GM19035 (cell line): ENCODE measurements around the gene FAF1.
"Not testable (repeated sequence)": the region's sequence is repeated elsewhere in the genome, so short reads cannot be mapped to it uniquely, and the experiment has no call there.

ENCODE experiments used
- ATAC-seq: cut with Tn5 transposase; IDR thresholded peaks from one replicate; pipeline ENCODE4 v1.9.1; 2021; ENCODE audit not compliant: unreplicated experiment

The FAF1 gene

DNA sequence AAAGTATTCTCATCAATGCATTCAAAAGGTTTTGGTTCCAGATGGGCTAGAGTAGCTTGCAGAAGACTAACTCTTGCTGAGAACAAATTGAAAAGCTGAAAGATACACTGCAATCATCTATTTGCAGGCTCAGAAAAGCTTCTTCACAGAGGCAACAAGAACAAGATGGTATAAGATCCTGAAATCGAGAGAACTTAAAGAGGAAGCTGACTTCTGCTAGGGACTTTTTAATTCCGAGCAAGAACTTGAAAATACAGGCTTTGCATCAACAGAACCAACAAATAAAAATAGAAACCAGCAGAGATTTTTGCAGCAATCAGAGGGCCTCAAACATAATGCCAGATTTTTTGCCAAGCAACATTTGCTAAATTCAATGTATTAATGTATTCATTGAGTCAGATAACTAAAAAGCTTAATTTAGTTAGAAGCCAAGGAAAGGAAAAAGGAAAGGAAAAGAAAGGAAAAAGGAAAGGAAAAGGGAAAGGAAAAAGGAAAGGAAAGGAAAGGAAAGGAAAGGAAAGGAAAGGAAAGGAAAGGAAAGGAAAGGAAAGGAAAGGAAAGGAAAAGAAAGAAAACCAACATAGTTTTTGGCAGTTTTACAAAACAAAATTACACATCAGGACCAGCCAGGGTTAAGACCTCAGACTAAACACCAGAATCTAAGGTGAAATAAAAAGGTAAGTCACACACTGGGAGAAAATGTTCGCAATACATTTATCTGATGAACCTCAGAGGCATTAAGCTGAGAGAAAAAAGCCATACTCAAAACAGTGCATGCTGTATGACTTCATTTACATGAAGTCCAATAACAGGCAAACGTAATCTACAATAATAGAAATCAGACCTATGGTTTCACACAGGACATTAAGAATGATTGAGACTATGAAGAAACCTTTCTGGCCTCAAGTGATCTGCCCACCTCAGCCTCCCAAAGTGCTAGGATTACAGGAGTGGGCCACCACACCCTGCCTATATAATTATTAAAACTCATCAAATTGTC lies 42.6 kb downstream of the FAF1 start:
- ATAC-seq: no peak

DNA sequence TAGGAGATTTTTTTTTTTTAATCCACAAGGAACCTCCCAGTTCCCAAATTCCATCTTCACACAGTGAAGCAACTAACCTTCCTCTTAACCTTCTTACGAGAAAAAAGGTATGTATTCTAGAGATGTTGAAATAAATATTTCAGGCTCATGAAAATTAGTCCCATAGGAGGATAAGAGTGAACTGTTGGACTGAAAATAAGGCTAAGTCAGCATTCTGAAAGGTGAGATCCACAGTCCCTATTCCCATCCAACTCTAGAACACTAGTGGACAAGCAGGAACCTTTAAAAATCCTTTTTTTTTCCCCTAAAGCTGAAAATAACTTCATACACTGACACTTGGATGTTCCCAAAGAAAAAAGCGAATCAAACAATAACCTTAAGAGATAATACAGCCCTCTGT lies 44.4 kb downstream of the FAF1 start:
- no peak for ATAC-seq

DNA sequence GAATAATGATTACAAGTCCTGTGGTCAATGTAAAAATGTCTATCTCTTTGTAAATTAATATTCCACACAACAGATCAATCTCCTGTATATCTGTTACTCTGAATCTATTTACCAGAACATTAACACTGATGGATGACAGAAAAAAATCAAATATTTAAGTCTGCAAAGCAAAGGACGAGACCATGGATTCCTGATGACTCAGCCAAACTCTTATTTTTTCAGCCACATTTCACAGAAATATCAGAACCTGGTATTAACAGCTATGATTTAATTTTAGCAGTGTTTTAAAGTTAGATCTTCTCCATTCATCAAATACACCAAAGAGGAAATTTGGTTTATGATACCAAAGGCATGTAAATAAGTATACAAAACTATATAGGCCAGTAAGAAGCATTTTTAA lies 46.1 kb downstream of the FAF1 start:
- ATAC-seq: no peak

DNA sequence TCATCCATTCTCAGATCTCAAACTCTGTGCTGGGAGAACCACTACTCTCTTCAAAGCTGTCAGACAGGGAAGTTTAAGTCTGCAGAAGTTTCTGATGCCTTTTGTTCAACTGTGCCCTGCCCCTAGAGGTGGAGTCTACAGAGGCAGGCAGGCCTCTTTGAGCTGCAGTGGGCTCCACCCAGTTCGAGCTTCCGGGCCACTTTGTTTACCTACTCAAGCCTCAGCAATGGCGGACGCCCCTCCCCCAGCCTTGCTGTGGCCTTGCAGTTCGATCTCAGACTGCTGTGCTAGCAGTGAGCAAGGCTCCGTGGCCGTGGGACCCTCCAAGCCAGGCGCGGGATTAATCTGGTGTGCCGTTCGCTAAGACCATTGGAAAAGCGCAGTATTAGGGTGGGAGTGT lies 49.7 kb downstream of the FAF1 start:
- not testable (repeated sequence) for ATAC-seq

DNA sequence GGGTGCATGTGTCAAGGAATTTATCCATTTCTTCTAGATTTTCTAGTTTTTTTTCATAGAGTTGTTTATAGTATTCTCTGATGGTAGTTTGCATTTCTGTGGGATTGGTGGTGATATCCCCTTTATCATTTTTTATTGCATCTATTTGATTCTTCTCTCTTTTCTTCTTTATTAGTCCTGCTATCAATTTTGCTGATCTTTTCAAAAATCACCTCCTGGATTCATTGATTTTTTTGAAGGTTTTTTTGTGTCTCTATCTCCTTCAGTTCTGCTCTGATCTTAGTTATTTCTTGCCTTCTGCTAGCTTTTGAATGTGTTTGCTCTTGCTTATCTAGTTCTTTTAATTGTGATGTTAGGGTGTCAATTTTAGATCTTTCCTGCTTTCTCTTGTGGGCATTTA lies 52.5 kb downstream of the FAF1 start:
- ATAC-seq: not testable (repeated sequence)

DNA sequence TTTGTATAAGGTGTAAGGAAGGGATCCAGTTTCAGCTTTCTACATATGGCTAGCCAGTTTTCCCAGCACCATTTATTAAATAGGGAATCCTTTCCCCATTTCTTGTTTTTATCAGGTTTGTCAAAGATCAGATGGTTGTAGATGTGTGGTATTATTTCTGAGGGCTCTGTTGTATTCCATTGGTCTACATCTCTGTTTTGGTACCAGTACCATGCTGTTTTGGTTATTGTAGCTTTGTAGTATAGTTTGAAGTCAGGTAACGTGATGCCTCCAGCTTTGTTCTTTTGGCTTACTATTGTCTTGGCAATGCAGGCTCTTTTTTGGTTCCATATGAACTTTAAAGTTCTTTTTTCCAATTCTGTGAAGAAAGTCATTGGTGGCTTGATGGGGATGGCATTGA lies 54.0 kb downstream of the FAF1 start:
- not testable (repeated sequence) for ATAC-seq

DNA sequence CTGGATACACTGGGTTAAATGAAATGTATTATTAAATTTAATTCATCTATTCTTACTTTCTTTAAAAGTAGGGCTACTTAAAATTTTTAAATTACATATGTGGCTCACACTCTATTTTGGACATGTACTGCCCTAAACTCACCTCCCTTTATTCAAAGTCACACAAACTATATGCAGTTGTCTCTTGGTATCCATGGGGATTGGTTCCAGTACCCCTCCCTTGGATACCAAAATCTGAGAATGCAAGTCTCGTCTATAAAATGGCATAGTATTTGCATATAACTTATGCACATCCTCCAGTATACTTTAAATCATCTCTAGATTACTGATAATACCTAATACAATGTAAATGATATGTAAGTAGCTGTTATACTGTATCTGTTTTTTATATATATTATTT lies 57.6 kb downstream of the FAF1 start:
- no peak for ATAC-seq

DNA sequence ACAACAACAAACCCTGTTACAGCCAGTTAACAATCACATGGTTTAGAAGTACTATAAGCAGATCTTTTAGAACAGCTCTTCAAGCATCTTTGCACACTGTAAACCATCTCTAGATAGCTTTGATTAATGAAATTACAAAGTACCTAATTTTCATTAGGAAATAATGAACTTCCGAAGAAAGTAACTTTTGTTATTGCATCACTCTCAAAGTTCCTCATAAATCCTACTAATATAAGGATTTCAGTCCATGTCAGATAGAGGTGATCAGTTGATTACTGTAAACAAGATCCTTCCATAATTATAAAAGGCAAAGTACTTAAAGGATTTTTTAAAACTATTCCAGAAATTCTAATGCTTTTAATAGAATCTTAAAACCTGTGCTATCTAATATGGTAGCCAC lies 58.2 kb downstream of the FAF1 start:
- no peak for ATAC-seq

DNA sequence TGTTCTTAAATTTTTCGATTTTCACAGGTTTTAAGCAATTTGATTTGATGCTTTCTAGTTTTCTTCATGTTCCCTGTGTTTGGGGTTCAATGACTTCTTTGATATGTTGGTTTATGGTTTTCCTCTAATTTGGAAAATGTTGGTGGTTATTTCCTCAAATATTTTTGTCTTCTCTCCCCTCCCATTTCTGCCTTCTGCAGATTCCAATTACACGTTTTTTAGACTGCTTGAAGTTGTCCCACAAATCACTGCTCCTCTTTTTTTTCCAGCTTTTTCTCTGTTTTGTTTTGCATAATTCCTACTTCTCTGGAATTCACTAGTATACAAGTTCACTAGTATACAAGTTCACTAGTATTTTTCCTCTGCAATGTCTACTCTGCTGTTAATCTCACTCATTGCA lies 61.3 kb downstream of the FAF1 start:
- no peak for ATAC-seq

DNA sequence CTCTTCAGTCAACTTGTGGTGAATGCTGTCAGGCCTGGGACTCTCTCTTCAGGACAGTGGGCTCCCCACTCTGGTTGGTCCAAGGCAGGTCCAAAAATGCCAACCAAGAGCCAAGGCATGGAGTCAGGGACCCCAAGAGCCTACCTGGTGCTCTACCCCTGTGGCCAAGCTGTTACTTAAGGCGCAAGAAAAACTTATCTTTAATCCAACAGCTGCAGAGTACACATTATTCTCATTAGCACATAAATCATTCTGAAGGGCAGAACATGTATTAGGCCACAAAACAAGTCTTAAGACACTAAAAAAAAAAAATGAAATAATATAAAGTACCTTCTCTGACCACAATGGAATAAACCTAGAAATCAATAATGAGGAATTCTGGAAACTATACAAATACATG lies 65.7 kb downstream of the FAF1 start:
- no peak for ATAC-seq

DNA sequence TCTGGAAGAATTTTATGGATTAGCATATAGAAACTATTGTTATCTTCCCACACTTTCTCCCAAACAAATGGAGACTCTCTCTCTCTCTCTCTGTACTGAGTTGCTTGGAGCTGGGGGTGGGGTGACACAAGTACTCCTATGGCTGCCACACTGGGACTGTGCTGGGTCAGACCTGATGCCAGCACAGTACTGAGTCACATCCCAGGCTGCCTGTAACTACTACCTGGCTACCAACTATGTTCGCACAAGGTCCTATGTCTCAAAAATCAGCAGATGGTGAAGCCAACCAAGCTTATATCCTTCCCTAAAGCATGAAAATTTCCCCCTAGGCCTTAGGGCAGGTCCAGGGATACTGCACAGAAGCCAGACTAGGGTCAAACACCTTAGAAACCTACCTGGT lies 66.6 kb downstream of the FAF1 start:
- no peak for ATAC-seq

DNA sequence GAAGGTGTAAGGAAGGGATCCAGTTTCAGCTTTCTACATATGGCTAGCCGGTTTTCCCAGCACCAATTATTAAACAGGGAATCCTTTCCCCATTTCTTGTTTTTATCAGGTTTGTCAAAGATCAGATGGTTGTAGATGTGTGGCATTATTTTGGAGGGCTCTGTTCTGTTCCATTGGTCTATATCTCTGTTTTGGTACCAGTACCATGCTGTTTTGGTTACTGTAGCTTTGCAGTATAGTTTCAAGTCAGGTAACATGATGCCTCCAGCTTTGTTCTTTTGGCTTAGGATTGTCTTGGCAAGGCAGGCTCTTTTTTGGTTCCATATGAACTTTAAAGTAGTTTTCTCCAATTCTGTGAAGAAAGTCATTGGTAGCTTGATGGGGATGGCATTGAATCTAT lies 72.5 kb downstream of the FAF1 start:
- ATAC-seq: not testable (repeated sequence)

DNA sequence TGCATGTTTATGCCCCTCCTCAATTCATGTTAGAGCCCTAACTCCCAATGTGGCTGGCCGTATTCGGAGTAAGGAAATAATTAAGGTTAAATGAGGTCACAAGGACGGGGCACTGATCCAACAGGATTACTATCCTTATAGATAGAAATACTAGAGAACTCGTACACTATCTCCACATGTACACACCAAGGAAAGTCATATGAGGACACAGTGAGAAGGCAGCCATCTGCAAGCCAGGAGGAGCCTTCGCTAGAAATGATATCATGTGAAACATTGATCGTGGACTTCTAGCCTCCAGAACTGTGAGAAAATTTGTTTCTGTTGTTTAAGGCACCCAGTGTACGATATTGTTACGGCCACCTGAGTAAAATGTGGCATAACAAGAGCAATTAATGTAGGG lies 79.7 kb downstream of the FAF1 start:
- ATAC-seq: no peak

DNA sequence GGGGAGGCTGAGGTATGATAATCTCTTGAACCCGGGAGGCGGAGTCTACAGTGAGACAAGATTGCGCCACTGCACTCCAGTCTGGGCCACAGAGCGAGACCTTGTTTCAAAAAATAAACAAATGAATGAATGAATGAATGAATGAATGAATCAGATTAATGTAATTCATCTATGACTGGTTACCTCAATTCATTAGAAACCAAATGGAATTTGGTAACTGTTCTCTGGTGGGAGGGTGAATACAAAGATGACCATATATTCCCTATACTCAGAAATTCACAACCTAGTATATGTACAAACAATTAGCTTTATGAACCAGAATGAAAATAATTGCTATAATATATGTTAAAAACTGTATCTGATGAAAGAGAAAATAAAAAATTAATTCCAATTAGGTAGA lies 80.9 kb downstream of the FAF1 start:
- no peak for ATAC-seq

DNA sequence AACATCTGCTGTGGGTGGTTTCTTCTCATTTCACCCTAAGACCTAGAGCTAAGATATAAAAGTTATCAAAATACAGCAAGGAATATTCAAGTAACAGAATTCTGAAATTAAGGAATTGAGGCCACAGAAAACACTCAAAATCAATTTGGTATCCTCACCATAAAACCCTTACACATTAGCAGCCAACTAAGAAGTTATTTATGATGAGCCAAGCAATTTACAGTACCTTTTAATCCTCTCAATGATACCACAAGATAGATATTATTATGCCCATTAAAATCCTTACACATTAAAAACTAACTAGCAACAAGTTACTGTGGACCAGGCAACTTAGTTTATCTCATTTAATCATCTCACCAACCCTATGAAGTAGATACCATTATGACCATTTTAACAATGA lies 81.6 kb downstream of the FAF1 start:
- no peak for ATAC-seq

DNA sequence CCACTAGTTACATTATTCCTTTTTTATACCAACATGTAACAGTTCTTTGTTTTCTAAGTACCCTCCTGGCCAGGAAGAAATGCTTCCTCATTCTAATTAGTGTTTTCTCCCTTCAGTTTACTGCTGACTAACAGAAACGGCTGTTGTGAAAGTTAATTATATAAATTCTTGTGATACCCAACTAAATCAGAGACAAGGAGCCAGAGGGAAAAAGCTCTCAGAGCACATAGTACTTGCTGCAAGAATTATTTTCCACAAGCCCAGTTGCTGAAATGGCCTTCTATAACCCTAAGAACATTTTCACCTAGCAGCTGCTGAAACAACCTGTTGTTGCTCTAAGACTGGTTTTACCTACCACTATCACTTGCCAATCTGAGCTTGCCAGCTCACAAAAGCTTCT lies 82.4 kb downstream of the FAF1 start:
- ATAC-seq: no peak

DNA sequence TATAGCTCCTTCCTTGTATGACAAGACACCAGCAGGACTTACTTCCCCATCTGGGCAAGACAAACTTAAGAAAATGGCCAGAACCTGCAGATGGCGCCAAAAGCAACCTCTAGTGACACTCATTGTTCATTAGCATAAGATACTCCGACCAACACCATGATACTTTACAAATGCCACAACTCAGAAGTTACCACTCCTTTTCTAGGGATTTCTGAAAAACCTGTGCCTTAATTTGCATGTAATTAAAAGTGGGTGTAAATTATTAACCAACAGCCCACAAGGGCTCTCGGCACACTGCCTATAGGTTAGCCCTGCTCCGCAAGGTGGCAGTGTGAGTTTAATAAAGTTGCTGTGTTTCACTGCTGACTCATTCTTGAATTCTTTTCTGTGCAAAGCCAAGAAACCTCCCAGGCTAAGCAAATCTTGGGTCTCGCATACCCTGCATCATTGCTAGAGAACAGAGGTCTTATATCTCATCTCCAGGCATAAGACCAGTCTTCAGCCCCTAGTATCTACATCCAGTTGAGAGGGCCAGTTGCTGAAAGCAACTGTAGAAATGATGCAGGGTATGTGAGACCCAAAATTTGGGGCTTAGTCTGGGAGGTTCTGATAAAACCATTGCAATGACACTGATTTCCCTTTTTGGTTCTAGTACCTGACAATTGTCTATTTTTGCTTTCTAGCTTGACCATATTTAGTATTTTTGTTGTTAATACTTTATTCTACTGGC lies 86.4 kb downstream of the FAF1 start:
- peak; percentile 98 for ATAC-seq

DNA sequence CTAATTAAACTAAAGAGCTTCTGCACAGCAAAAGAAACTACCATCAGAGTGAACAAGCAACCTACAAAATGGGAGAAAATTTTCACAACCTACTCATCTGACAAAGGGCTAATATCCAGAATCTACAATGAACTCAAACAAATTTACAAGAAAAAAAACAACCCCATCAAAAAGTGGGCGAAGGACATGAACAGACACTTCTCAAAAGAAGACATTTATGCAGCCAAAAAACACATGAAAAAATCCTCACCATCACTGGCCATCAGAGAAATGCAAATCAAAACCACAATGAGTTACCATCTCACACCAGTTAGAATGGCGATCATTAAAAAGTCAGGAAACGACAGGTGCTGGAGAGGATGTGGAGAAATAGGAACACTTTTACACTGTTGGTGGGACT lies 95.2 kb downstream of the FAF1 start:
- not testable (repeated sequence) for ATAC-seq

DNA sequence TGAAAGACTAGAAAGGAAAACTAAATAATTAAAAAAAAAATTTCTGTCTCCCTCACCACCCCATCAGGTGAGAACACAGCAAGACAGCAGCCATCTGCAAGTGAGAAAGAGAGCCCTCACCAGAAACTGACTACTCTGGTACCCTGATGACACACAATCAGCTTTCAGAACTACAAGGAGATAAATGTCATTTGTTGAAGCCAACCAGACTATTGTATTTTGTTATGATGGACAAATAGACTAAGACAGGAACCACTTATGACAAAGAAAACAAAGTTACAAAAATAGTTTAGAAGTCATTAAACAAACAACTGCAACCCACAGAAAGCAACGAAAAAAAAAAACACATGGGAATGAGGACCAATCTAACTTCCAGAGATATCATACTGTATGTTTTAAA lies 98.3 kb downstream of the FAF1 start:
- no peak for ATAC-seq

DNA sequence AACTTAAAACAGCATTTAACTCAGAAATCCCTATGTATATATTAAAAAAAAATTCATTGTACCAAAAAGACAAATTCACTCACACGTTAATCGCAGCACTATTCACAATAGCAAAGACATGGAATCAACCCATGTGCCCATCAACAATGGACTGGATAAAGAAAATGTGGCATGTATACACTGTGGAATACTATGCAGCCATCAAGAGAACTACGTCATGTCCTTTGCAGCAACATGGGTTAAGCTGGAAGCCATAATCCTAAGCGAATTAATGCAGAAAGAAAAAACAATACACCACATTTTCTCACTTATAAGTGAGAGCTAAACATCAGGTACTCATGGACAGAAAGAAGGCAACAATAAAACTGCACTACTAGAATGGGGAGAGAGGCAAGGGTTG lies 99.4 kb downstream of the FAF1 start:
- ATAC-seq: no peak

DNA sequence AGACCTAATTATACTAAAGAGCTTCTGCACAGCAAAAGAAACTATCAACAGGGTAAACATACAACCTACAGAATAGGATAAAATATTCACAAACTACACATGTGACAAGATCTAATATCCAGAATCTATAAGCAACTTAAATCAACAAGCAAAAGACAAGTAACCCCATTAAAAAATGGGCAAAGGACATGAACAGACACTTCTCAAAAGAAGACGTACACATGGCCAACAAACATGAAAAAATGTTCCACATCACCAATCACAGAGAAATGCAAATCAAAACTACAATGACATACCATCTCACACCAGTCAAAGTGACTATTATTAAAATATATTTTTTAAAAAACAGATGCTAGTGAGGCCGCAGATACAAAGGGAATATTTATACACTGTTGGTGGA lies 99.8 kb downstream of the FAF1 start:
- ATAC-seq: no peak

DNA sequence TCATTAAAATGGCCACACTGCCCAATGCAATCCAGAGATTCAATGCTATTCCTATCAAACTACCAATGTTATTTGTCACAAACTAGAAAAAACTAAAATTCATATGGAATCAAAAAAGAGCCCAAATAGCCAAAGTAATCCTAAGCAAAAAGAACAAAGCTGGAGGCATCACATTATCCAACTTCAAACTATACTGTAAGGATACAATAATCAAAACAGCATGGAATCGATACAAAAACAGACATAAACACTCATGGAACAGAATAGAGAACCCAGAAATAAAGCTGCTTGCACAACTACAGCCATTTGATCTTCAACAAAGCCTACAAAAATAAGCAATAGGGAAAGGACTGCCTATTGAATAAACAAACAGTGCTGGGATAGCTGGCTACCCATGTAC lies 100.4 kb downstream of the FAF1 start:
- ATAC-seq: no peak
